SW480 (cell line): Measurements from ENCODE around the gene BLTP1.

Experiments used
- DNase-seq: peaks from one replicate; pipeline ENCODE4 v3.0.0-alpha.2; 2016; ENCODE audit warnings: low spot score

BLTP1 gene

GRCh38 chr4:122167369-122167768, 15.2 kb downstream of the BLTP1 start:
- no peak for DNase-seq

- no peak for DNase-seq
Observed at GRCh38 chr4:122170775-122171174, 18.6 kb downstream of the BLTP1 start.

- no peak for DNase-seq
Observed at GRCh38 chr4:122171323-122171722, 19.2 kb downstream of the BLTP1 start.

- no peak for DNase-seq
Observed at GRCh38 chr4:122172266-122172665, 20.1 kb downstream of the BLTP1 start.

- DNase-seq, result no peak
Observed at GRCh38 chr4:122178961-122179360, 26.8 kb downstream of the BLTP1 start.

GRCh38 chr4:122195718-122196117, 43.6 kb downstream of the BLTP1 start:
- DNase-seq, result no peak
